Measurements from ENCODE around the gene DCDC1.
A peak's percentile ranks its signal among the peaks of the same experiment; 100 is the strongest.

Gene DCDC1

DNA sequence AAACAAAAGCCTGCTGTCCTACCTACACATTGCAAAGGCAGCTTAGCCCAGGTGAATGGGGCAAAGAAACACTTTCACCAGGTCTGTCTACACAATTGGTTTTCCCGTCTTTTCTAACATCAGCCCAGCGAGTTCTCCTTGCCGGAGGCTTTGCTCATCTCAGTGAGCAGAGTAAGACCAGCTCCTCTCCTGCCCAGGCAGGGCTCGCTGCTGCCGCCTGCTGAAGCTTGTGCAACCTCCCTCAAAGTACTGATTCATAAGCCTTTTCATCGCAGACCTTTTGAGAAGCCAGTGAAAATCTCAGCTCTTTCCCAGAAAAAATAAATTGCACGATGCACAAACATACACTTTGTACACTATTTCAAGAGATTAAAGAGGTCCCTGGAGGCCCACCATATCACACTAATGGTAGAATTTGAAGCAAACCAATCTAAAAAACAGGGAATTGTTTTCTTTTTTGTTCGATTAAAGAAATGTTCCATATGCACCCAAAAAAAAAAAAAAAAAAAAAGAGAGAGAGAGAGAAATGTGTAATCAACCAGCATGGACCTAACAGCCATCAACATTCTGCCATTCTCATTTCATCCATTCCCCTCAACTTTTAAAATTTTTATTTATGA, 455.3 kb downstream of the DCDC1 start:
- peak in 6 of 14 donors; percentile 5 to 37 (median 18) for DNase-seq

DNA sequence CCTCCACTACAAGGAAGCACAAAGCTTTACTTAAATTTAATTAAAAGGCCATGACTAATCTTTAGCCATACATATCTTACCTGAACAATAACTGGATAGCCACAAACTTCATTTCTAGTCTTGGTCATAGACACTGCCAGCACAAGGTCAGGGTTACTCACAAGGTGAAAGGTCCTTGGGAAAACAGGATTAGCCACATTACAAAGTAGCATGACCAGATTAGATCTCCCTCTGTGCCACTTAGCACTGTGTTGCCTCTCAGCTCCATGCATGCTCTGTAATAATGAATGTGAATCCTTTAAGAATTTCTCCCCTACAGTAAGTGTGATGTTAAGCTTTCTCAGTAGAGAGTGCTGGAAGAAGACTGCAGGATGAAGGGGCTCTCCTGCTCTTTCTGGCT, 458.3 kb downstream of the DCDC1 start:
- DNase-seq: no peak

DNA sequence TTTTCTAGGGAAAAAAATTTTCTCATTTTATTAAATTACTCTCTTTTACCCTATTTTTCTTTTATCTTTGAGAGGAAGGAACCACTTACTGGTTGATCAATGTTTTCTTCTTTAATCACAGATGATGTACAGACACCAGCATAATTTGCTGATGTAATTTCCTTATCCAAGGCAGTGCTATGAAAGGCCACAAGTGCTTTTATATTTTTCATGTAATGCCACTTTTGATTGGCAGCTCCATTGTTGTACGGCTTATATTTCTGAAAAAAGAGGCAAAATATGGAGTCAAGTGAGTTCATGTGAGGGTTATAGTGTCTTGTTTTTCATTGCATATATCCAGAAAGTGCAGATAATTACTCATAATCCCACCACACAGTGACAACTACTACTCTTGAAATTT, 460.7 kb downstream of the DCDC1 start:
- DNase-seq: no peak

DNA sequence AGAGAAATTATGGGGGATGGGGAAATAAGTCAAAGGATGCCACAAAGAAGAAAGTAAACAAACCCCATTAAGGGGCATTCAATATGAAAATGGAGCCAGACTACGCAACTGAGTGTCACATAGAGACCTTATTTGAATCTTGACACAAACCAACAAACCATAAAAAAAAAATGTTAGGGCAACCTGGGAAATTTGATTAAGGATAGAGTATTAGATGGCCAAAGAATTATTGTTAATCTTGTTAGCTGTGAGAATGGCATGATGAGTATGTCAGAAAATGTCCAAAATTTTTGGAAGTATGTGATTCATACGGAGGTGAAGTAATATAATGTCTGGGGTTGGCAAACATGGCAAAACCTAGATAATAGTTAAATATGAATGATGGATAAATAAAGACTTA, 461.3 kb downstream of the DCDC1 start:
- DNase-seq: no peak

DNA sequence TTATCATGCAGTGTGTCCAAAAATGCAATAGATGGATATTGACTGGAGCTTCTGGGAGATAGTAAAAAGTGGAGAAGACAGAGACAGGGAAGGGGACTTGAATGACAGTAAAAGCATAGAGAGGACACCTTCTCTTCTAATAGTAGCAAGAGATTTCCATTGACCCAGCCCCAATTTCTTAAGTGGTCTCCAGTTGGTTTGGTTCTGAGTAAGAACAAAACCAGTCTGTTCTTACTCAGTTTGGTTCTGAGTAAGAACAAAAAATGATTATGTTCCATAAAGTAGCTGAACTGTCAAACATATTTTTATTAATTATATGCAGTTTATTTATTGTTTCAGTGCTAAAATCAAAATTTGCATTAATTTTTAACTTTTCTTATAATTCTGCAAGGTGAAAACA, 466.6 kb downstream of the DCDC1 start:
- DNase-seq: no peak

DNA sequence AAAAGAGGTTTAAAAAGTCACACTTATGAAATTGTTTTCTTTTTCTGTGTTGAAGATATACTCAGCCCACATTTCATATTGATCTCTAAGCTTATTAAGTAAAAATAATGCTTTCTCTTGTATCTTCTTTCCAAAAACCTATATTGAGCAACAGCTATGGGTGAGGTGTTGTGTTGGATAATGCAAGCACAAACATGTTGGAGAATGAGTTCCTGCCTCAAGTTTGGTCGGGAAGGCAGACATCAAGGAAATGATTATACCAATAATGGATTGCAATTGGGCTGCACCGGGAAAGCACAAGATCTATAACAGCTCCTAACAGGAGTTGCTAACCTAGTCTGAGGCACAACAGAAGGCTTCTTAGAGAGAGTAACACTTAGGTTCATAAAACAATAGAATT, 474.5 kb downstream of the DCDC1 start:
- DNase-seq: no peak

DNA sequence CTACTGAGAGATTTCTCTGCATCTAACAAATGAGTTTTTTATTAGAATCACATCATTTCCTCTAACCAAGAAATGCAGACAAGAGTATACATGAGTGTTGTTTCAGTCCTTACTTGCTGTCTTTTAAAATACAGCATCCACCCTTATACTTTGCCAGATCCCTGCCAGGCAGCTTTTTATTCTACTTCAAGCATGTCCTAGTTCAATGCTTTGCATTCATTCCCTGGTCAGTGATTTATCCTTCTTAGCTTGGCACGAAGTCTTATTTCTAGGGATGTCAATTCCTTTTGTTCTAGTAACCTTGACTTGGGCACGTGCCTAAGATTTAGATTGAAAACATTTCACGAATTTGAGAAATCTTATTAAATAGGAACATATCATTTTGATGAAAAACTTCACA, 476.2 kb downstream of the DCDC1 start:
- DNase-seq: no peak

DNA sequence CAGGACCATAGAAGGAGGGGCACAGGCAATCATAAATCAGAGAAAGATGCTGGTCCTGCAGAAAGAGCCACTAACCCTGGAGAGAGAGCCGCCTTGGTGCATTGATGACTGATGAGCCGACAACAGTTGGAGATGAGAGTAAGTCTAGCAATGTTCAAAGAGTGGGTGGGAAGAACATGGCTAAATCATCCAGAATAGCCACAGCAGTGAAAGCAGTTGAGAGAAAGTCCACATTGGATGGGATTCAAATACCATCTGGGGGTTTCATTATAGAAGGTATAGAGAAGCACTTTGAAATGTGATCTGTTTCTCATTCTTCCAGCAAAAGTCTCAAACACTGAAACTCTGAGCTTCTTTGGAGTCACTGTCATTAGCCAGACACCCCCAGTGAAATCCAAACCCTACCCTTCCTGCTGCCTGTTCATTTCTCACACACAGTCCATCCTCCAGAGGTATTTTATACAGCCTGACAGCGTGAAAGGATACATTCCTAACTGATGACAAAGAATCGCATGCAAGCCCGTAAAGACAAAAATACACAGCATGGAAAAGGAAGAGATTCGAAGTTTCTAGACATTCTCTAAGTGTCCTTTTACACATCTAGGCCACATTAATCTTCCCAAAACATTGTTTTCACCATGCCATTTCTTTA, 480.3 kb downstream of the DCDC1 start:
- DNase-seq: no peak

DNA sequence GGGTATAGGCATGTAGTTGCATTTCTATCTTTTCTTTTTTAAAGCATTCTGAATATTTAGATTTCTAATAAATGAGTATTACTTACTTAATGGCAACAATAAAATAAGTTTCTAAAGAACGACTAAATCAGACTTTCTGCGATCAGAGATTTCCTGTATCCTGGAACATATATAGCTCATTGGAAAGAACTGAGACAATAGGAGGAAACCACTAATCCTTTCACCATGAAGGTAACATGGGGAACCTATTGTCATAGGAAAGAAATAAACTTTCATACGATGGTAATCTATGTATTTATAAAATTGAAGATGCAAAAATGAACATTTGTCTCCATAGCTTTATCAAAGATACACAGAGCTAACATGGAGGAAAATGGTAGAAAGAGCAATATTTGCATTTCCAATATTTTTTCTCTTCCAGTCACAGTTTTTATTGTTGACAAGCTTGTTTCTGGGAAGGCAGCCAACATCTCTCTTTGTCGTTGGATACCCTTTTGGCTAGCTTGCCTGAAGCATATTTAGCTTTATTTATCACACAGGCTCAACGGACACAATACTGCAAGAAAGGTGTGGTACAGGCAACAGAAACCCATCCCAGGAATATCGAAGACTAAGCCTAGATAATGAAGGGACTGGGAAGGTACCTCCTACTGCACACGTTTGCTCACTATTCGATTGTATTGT, 490.1 kb downstream of the DCDC1 start:
- no peak for DNase-seq

DNA sequence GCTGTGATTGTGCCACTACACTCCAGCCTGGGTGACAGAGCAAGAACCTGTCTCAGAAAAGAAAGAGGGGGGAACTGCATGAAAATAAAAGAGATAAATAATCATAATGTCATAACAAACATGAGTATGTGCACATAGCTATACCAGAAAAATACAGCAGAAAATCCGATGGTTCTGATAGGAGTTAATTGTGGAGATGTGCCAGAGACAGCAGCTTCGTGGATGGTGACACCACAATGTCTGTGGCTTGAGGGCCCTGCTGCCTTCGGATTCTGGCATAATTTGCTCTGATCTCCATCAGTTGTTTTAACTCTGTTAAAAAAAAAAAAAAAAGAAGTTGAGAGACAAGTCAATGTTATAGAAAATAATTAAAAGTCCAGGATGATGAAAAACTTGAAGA, 491.1 kb downstream of the DCDC1 start:
- DNase-seq: no peak

DNA sequence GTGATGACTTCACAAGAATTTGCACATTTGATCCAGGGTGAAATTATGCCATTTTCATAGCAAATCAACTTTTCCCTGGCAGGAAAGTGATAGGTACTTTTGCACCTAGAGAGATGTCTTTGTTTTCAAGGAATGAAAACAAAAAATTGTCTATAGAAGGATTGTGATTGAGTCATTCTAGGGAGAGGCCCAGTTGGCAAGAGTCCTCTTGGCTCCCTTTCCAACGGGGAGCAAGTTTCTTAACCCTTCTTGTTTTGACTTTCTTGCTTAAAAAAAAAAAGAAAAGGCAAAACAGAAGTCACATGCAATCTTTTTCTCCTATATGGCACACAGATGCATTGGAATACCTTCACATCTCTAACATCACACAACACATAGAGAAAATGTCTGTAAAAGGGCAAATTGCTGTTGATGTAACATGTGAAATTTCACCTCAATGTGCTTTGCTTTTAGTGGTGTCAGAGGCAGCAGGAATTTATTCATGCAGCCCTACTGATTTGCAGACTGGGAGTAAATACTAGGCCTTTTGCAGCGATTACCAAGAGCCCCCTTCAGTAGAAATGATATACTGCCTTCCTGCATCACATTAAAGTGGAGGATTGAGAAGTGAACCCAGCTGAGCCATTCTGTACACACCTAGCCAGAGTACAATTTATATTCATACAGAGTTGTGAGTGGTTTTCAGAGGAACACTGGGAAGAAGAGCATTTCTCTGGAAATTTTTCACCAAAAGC, 492.7 kb downstream of the DCDC1 start:
- DNase-seq: no peak

DNA sequence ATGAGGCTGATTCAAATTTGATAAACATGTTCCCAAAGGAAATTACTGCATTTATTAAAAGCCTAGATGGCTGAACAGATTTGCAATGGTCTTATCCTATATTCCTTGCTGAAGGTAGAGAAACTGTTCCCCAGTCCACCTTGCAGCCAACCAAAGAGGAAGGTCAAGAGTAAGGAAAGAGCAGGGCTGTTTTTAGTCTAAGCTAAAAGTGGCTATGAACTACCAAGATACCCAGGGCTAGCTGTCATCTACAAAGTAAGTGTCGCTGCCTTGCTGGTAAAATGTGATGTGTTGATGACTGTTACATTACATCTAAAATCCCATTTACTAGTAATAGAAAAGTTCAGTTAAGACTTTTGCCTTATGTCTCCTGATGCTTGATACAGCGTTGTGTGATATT, 493.3 kb downstream of the DCDC1 start:
- DNase-seq: no peak

DNA sequence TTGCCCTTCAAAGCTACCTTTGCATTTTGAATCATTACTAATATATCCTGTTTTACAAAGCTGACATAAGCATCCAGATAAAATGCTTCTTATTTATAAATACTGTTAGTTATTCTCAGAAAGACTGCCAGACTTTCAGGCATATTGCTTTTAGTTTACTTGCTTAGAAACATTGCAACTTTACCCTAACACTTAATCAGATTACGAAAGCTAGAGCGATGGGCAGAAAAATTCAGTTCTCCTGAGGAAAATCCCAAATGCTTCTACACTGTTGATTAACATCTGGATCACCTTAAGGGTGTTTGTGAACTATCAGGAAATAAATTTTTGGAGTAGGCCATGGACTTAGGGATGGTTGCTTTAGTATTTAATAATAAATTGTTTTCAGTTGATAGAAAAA, 493.7 kb downstream of the DCDC1 start:
- DNase-seq: no peak

DNA sequence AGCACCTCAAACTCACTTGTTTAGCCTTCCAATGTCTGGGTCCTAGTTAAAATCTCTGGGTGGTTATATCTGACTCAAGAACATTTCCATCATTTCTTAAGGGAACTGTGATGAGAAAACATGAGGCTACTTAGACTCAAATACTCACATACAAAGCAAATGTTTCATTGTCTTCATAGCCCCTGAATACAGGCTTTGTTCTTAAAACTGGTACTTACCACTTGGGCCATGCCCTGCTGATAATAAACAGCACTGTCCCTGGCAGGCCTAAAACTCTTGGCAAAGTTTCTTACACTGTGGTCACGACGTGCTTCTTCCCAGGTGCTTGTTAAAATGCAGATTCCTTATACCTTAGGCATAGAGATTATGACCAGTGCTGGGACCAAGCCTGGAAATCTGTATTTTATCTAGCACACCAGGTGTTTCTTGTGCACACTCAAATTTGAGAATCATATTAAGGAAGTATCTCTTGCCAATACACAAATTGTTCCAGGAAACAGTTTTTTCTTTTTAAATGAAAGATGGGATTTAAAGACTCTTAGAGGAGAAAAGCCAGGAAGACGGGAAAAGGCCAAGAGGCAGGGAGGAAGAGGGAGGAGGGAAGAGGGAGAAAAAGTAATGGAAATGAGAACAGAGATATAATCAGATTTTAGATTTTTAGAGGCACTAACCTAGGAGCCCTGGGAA, 495.5 kb downstream of the DCDC1 start:
- no peak for DNase-seq

DNA sequence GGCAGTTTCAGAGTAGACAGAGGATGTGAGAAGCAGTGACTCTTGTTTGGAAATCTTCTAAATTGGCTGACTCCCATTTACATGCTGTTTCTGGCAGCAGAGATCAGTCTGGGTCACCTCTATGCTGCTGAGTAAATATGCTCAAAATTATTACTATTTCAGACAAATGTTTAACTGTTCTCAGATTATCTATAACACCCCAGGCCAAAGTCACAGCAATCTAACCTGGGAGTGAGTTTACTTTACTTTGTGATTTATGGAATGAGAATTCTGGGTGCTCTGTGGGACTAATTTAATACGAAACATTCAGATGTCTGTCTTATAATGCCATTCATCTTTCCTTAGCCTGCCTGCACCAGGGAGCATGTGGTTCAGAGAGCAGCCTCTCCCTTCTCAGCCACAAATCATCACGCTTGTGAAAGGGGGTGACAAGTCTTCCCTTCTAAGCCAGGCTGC, 500.9 kb downstream of the DCDC1 start:
- no peak for DNase-seq

DNA sequence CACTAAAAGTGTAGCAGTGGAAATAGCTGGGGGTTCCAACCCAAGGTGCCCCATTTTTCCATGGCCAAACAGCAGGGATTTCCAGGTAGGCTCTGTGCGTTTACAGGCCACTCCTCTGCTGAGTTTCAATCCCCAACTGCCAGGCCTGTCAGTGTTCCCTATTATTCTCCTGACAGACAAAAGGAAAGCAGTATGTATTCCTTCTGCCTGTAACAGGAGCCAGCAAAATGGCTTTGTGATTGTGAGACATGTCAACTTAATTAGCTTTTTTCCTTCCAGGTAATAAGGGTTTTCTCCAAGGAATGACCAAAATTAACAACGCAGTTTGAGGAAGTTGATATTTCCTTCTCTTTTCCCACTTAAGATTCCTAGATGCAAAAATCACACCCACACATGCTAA, 506.3 kb downstream of the DCDC1 start:
- no peak for DNase-seq

DNA sequence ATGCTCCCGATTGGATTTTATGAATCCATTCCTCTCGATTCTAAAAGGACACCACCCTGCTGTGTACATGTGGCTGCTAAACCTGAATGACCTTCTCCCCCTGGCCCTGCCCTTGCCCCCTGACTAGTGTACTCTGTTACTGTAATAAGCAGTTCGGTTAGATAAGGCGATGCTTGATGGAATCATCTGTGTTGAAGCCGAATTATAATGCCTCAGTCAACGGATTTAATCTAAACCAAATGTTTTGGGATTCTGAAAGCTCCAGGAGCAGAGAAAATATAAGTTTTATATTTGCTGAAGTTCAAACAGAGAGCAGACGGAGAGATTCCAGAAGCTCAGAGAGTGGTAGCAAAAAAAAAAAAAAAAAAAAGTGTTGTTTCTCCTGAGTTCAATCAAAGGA, 508.0 kb downstream of the DCDC1 start:
- no peak for DNase-seq

DNA sequence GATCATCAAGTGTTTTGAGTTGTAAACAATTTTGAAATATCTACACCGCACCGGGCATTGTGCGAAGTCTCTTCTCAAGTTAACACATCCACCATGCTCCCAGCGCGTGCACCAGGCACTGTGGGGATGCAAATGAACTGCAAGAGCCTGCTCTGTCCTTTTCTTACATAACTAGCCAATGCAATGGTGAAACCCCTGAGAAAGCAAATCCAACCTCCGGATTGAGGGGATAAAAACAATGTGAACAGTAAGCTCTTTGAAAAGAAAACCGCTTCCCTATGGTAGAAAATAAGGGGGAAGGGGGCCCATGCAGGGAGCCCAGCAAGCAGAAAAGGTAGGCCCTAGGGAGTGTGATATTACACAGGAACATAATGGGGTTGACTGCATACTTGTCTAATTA, 508.5 kb downstream of the DCDC1 start:
- no peak for DNase-seq

DNA sequence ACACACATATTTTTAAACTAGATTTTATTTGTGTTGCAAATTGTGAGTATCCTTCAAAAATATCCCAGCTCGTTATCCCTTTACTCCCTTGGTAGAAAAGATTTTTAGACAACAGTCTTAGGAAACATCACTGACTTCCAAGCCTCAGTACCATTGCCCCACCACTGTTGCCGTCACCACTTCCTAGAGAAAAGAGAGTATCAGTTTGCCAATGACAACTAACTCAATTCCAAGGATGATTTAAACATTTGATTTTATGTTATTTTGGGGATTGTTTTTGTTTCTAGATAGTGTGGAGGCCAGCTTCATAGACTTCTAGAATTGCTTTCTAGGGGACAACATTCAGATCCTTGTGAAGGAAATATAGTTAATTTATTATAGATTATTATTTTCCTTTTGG, 509.4 kb downstream of the DCDC1 start:
- DNase-seq: no peak

DNA sequence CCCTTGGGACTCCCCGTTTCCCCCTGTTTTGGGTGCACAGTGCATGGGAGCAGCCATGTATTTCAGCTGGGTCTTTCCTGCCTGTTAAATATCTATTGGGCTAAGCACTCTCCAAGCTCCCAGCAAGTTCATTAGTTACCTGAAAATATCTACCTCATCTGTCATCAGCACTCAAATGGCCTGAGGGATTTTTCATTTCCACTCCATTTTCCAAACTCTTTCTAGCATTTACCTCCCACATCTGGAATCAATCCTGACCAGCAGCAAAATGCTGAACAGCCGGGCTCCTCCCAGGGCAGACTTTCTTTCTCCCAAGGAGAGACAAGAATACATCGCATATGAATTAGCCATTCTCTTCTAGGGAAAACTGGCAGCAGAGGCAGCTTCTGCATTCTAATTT, 509.9 kb downstream of the DCDC1 start:
- DNase-seq: no peak

DNA sequence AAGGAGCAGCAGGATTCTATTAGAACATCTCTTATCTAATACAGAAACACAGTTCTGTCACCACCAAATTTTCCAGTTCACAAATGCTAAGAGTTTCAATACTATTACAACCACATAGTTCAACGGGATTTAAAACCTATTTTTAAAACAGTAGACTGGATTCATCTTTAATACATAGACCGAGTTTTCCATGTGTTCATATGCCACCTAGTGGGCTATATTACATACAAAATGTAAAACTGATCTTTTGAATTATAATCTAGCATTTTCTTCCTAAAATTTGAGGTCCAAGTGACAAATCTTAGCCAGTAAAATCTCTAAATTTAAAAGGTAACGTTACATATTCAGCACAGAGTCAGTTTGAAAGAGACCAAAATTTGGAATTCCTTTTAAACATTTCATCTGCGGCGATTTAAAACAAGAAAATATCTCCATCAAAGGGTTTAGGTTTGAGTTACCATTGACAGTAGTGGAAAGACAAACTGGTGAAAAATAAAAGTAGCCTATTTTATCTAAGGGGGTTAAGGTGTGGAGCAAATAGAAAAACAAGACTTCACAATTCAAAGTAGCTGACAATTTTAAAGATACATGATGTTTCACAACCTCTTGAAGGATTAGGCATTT, 514.0 kb downstream of the DCDC1 start:
- DNase-seq: no peak

DNA sequence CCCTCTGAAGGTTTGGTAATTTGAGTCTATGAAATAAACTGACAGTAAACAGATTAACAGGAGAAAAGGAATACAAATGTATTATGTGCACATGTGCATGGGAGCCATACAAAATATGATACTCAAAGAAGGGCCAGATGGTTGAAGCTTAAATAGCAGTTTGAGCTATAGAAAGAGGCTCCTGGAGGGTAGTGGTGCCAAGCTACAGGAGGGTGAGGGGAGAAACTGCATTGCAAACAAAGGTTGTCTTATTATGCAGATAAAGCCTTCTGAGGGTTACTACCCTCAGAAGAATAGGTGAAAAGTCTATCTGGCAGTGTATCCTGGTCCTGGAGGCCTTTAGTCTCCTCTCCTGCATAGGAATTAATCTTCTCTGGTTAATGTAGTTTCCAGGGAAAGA, 516.1 kb downstream of the DCDC1 start:
- no peak for DNase-seq

Measured in C1 segment of cervical spinal cord (tissue), 14 donors.